ENCODE measurements around the gene KRT5.

The KRT5 gene

GRCh38 chr12:52517005-52517835 is 3.0 kb downstream of the KRT5 start:
- no peak overlapping the region for H3K4me3 ChIP-seq (ENCODE audit: low read depth, low read length)
- no peak for TF ChIP-seq CTCF (IDR thresholded peaks at IDR 0.05; ENCODE audit: control insufficient read depth, extremely low read depth, insufficient read depth)
- DNase-seq (ENCODE audit: low read depth): no peak

- no peak overlapping the region for H3K4me3 ChIP-seq (ENCODE audit: low read depth, low read length)
- no peak for DNase-seq (ENCODE audit: low read depth)
- TF ChIP-seq CTCF (IDR thresholded peaks at IDR 0.05; ENCODE audit: control insufficient read depth, extremely low read depth, insufficient read depth): no peak
Measured at GRCh38 chr12:52515927-52516831, 4.0 kb downstream of the KRT5 start.

GRCh38 chr12:52515319-52515646 is 4.9 kb downstream of the KRT5 start:
- no peak for DNase-seq (ENCODE audit: low read depth)
- no peak for TF ChIP-seq CTCF (IDR thresholded peaks at IDR 0.05; ENCODE audit: control insufficient read depth, extremely low read depth, insufficient read depth)
- no peak overlapping the region for H3K4me3 ChIP-seq (ENCODE audit: low read depth, low read length)

- no peak for TF ChIP-seq CTCF (IDR thresholded peaks at IDR 0.05; ENCODE audit: control insufficient read depth, extremely low read depth, insufficient read depth)
- H3K4me3 ChIP-seq (ENCODE audit: low read depth, low read length): no peak overlapping the region
- no peak for DNase-seq (ENCODE audit: low read depth)
Measured at GRCh38 chr12:52514471-52515318, 5.5 kb downstream of the KRT5 start.

- TF ChIP-seq CTCF (IDR thresholded peaks at IDR 0.05; ENCODE audit: control insufficient read depth, extremely low read depth, insufficient read depth): no peak
- H3K4me3 ChIP-seq (ENCODE audit: low read depth, low read length): no peak overlapping the region
- DNase-seq (ENCODE audit: low read depth): no peak
Measured at GRCh38 chr12:52513736-52514135, 6.5 kb downstream of the KRT5 start.

- no peak for TF ChIP-seq CTCF (IDR thresholded peaks at IDR 0.05; ENCODE audit: control insufficient read depth, extremely low read depth, insufficient read depth)
- no peak for DNase-seq (ENCODE audit: low read depth)
- H3K4me3 ChIP-seq (ENCODE audit: low read depth, low read length): no peak overlapping the region
Measured at GRCh38 chr12:52508211-52508610, 12.0 kb downstream of the KRT5 start.
